HTR-8/SVneo (cell line): ENCODE measurements around the gene RIN3.

ENCODE experiments used
- DNase-seq: peaks from one replicate; pipeline ENCODE4 v3.0.0; 2011; ENCODE audit warnings: low spot score, mixed read lengths; ENCODE audit not compliant: insufficient read length
- FAIRE-seq: peaks from 2 replicates; lab custom pipeline; 2011; peaks lifted over from hg19 to GRCh38; lab: Jason Lieb, UNC

RIN3 gene

GRCh38 chr14:92513204-92513965, at the start of gene RIN3:
TSS of gene RIN3 (plus strand) at chr14:92513781. CDS start at chr14:92513933, 152 bp downstream.
- peak; percentile 43 for DNase-seq
- peak; percentile 46 for FAIRE-seq

GRCh38 chr14:92464156-92464555, 49.4 kb upstream of the RIN3 start:
- FAIRE-seq: no peak
- DNase-seq: no peak

GRCh38 chr14:92464716-92465115, 48.9 kb upstream of the RIN3 start:
- DNase-seq: no peak
- no peak for FAIRE-seq

- no peak for FAIRE-seq
These were observed 48.1 kb upstream of the RIN3 start for GRCh38 chr14:92465353-92466055.

GRCh38 chr14:92466059-92466458, 47.5 kb upstream of the RIN3 start:
- DNase-seq: no peak
- FAIRE-seq: no peak

More at GRCh38 chr14:92465353-92466055, 48.1 kb upstream of the RIN3 start:
- no peak for DNase-seq

- DNase-seq (no peak), FAIRE-seq (no peak)
These were observed 44.1 kb upstream of the RIN3 start for GRCh38 chr14:92469515-92469914.

GRCh38 chr14:92470215-92470614, 43.4 kb upstream of the RIN3 start:
- DNase-seq (no peak), FAIRE-seq (no peak)

GRCh38 chr14:92470811-92471210, 42.8 kb upstream of the RIN3 start:
- FAIRE-seq: no peak
- no peak for DNase-seq

- DNase-seq (peak; percentile 78), FAIRE-seq (no peak)
These were observed 41.7 kb upstream of the RIN3 start for GRCh38 chr14:92471919-92472318.

GRCh38 chr14:92472860-92473259, 40.7 kb upstream of the RIN3 start:
- FAIRE-seq: no peak
- no peak for DNase-seq

- FAIRE-seq: peak; percentile 40
- peak; percentile 58 for DNase-seq
These were observed 40.2 kb upstream of the RIN3 start for GRCh38 chr14:92473261-92473968.

GRCh38 chr14:92473969-92474535, 39.5 kb upstream of the RIN3 start:
- DNase-seq (no peak), FAIRE-seq (no peak)

- FAIRE-seq (no peak), DNase-seq (no peak)
These were observed 38.5 kb upstream of the RIN3 start for GRCh38 chr14:92475037-92475436.

- FAIRE-seq: no peak
- DNase-seq: no peak
These were observed 38.0 kb upstream of the RIN3 start for GRCh38 chr14:92475451-92476187.

GRCh38 chr14:92480856-92481255, 32.7 kb upstream of the RIN3 start:
- no peak for DNase-seq
- no peak for FAIRE-seq

GRCh38 chr14:92481386-92481785, 32.2 kb upstream of the RIN3 start:
- FAIRE-seq: no peak
- DNase-seq: no peak

- FAIRE-seq (no peak), DNase-seq (no peak)
These were observed 31.6 kb upstream of the RIN3 start for GRCh38 chr14:92481811-92482555.

GRCh38 chr14:92482621-92483319, 30.8 kb upstream of the RIN3 start:
- DNase-seq: no peak
- no peak for FAIRE-seq
